NCI-H524 (cell line): ENCODE data around the gene ARRDC5.
"Not testable (repeated sequence)": the region's sequence is repeated elsewhere in the genome, so short reads cannot be mapped to it uniquely, and the experiment has no call there.

Experiments
- DNase-seq, 2 experiments: peaks; one replicate each; lab custom pipeline; 2025; lab: John Stamatoyannopoulos, UW

Gene ARRDC5

GRCh38 chr19:4909897-4910593 lies 7.3 kb upstream of the ARRDC5 start:
- DNase-seq: peak; percentile 92 to 94

DNA sequence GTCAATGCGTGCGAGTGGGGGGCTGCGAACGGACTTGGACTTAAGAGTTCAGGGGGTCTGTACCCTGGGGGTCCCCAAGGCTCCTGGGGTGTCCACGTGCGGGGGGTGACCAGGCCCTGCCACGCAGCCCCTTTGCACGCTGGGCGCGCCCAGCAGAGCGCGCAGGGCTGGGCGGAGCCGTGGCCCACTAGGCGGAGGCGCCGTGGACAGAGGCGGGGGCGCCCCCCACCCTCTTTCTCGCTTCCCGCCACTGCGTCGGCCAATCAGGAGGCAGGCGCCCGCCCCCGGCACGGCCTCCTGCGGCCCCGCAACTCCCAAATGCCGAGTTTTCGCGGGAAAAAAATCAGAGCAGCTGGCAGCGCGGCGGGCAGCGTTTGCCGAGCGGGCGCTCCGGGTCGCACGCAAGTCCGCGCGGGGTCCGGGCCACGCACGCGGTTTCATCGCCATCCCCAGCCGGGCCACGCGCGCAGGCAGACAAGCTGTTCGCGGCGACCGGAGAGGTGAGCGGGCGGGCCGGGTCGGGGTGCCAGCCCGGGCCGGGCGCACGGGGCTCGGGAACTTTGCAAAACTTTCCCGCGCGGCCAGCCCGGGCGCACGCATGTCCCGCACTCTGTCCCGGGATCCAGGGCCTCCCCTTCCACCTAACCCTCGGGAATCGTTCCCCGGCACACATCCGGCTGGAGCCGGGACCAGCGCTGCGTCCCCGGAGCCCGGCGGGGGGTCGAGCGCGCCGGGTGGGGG lies 6.6 kb upstream of the ARRDC5 start, which contains the start of gene UHRF1:
UHRF1 (plus strand) TSS at position 346 of the 741 bp plus-strand sequence. CDS start 1,385 bp downstream, outside the sequence.
- peak; percentile 76 to 89 for DNase-seq

- DNase-seq: no peak
These were observed 6.1 kb upstream of the ARRDC5 start for GRCh38 chr19:4908781-4909155.

- no peak for DNase-seq
These were observed 5.7 kb upstream of the ARRDC5 start for GRCh38 chr19:4908360-4908759.

- peak in 1 of 2 experiments; percentile 28 for DNase-seq
These were observed 4.3 kb upstream of the ARRDC5 start for GRCh38 chr19:4906963-4907362.

GRCh38 chr19:4904481-4904880 lies 1.8 kb upstream of the ARRDC5 start:
- no peak for DNase-seq

DNA sequence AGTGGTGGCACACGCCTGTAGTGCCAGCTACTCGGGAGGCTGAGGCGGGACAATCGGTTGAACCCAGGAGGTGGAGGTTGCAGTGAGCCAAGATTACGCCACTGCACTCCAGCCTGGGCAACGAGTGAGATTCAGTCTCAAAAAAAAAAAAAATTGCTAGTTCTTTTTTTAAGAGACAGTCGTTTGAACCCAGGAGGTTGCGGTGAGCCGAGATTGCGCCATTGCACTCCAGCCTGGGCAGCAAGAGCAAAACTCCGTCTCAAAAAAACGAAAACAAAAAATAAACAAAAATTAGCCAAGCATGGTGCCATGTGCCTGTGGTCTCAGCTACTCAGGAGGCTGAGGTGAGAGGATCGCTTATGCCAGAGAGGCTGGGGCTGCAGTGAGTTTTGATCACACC lies 1.8 kb downstream of the ARRDC5 start:
- DNase-seq: not testable (repeated sequence)

DNA sequence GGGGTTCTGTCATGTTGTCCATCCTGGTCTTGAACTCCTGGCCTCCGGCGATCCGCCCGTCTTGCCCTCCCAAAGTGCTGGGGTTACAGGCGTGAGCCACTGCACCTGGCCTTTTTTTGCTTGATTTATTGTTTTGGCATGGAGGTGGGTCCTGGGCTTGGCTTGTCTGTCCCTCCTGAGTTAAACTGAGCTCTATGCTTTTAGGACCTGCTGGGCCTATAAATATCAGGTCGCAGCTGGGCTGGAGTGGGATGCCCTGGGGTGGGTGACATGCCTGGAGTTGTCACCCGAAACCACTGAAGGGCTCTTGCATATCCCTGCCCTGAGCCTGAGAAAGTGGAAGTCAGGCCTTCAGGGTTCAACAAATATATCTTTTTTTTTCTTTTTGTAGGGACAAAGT lies 5.5 kb downstream of the ARRDC5 start:
- no peak for DNase-seq

- DNase-seq: no peak
These were observed 6.3 kb downstream of the ARRDC5 start for GRCh38 chr19:4896372-4896771.

DNA sequence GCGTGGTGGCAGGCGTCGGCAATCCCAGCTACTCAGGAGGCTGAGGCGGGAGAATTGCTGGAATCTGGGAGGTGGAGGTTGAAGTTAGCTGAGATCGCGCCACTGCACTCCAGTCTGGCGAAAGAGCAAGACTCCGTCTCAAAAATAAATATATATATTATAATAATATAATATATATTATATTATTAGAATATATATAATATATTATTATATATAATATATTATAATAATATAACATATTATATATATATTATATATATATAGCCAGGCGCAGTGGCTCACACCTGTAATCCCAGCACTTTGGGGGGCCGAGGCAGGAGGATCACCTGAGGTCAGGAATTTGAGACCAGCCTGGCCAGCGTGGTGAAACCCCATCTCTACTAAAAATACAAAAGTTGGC lies 9.7 kb downstream of the ARRDC5 start:
- not testable (repeated sequence) for DNase-seq

DNA sequence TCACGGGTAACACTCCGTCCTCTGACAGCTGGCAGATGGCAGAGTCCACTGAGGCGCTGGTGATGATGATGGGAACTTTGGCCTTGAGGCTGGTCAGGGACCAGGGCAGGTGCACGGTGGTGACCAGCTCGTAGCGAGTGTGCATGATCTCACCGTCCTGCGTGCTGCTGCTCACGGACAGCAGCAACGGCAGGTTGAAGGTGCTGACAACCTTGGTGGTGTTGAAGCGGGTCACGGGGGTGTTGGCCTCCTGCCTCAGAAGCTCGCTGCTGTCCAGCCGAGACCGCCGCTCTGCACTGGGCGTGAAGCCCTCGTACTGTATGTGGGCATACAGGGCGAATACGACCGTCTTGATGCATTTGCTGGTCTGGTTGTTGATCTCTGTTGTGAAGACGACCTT lies 11.6 kb downstream of the ARRDC5 start:
- DNase-seq: no peak

GRCh38 chr19:4889034-4889815 lies 13.5 kb downstream of the ARRDC5 start:
- peak in 1 of 2 experiments; percentile 64 for DNase-seq

DNA sequence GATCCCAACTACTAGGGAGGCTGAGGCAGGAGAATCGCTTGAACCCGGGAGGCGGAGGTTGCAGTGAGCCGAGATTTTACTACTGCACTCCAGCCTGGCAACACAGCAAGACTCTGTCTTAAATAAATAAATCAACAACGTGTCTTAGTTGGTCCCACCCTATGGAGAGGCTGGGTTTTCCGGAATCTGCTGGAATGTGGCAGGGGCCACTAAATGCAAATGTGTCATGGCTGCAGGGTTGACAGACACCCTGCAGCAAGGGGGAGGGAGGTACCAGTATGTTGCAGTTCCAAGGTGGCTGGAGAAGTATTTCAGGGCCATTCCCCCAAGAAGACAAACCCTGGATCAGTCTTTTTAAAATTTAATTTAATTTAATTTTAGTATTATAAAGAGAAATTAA lies 14.9 kb downstream of the ARRDC5 start:
- not testable (repeated sequence) for DNase-seq

- DNase-seq: not testable (repeated sequence)
These were observed 17.7 kb downstream of the ARRDC5 start for GRCh38 chr19:4884993-4885392.

DNA sequence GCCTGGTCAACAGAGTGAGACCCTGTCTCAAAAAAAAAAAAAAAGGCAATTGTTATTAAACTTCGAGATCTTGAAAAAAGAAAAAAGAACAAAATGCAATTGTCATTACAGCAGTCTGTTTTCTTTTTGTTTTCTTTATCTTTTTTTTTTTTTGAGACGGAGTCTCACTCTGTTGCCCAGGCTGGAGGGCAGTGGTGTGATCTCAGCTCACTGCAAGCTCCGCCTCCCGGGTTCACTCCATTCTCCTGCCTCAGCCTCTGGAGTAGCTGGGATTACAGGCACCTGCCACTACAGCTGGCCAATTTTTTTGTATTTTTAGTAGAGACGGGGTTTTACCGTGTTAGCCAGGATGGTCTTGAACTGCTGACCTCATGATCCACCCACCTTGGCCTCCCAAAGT lies 19.8 kb downstream of the ARRDC5 start:
- not testable (repeated sequence) for DNase-seq

- no peak for DNase-seq
These were observed 23.7 kb downstream of the ARRDC5 start for GRCh38 chr19:4879041-4879440.

DNA sequence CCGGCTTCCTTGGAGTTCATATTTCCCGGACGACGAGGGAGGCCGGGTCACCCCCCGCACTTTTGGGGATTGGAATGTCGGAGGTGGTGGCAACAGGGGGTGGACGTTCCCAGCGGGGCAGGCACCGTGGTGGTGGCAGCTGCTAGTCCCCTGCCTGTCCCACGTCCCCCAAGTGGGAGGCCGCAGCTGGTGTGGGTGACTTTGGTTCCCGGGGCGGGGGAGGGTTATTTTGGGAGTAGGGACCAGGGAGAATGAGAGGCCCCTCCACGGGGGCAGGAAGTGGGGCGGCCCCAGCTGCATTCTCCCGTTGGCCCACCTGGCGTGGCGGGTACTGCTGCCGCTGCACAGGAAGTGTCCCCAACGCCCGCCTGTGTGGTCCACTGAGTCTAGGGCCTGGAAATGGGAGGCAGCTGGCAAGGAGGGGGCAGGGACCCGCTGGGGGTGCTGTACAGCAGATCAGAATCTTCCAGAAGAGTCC lies 24.2 kb downstream of the ARRDC5 start:
- no peak for DNase-seq

- no peak for DNase-seq
These were observed 24.8 kb downstream of the ARRDC5 start for GRCh38 chr19:4877753-4878490.

- DNase-seq: no peak
These were observed 28.8 kb downstream of the ARRDC5 start for GRCh38 chr19:4873930-4874329.

- DNase-seq: no peak
These were observed 31.0 kb downstream of the ARRDC5 start for GRCh38 chr19:4871711-4872110.

DNA sequence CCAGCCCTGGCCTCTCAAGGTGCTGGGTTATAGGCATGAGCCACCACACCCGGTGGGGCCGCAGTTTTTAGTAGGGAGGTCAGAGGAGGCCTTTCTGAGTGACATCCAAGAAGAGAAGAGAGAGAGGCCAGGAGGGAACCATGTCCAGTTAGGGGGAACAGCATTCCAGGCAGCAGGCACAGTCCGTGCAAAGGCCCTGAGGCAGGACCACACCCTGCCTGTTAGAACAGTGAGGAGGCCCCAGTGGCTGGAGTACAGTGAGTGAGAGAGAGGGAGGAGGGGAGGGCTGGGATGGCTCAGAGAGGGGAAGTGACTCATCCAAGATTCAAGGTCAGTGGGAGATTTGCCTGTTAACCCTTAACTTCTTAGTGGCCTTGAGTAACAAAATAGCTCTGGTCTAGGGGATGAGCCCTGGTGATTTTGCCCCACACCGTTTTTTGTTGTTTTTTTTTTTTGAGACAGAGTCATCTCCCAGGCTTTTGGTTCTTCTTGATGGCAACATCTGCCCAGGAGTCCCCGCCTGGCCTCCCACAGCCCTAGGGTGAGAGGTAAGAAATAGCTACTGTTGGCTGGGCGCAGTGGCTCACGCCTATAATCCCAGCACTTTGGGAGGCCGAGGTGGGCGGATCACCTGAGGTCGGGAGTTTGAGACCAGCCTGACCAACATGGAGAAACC lies 32.5 kb downstream of the ARRDC5 start:
- no peak for DNase-seq
